Spleen (tissue), 11 donors: ENCODE measurements around the gene PCDHGC3. TPM values are rescaled to one million over a fixed set of nuclear protein-coding genes. Genes with fewer than 3 reads are reported as not detected.

Experiments
- DNase-seq: peaks from one replicate; pipeline ENCODE4 v3.0.0-alpha.2; 2020
- H3K27ac ChIP-seq, 8 donors: fragments of 200-600 bp; sonication (generic) in 7 of 8; 1 replicate in 4 of 8; 2 replicates in 4 of 8; pipeline versions ENCODE4 v1.5.0 to v1.8.0; 2016 to 2021; ENCODE audit warnings: inconsistent platforms in 4 of 8, mild to moderate bottlenecking in 4 of 8, moderate library complexity in 1 of 8
- H3K27me3 ChIP-seq, 7 donors: fragments of 200-600 bp; sonication (generic) in 6 of 7; replicated peaks in 1 of 7; 1 replicate in 4 of 7; 2 replicates in 3 of 7; pipeline versions ENCODE4 v1.5.0 to v1.8.0; 2016 to 2021; ENCODE audit warnings: inconsistent platforms in 3 of 7, mild to moderate bottlenecking in 1 of 7
- H3K36me3 ChIP-seq, 6 donors: fragments of 200-600 bp; sonication (generic) in 5 of 6; 1 replicate in 4 of 6; 2 replicates in 2 of 6; pipeline versions ENCODE4 v1.5.0 to v1.8.0; 2016 to 2021; ENCODE audit warnings: inconsistent platforms in 2 of 6
- H3K4me1 ChIP-seq, 6 donors: fragments of 200-600 bp; sonication (generic) in 5 of 6; 1 replicate in 3 of 6; 2 replicates in 3 of 6; pipeline versions ENCODE4 v1.5.0 to v1.8.0; 2016 to 2021; ENCODE audit warnings: inconsistent platforms in 3 of 6
- H3K4me3 ChIP-seq, 8 donors: fragments of 200-600 bp; sonication (generic) in 7 of 8; 1 replicate in 4 of 8; 2 replicates in 4 of 8; pipeline versions ENCODE4 v1.5.0 to v1.8.0; 2016 to 2021; ENCODE audit warnings: inconsistent platforms in 4 of 8, mild to moderate bottlenecking in 4 of 8, moderate library complexity in 2 of 8
- H3K9me3 ChIP-seq, 8 donors: fragments of 200-600 bp; sonication (generic) in 7 of 8; 1 replicate in 4 of 8; 2 replicates in 4 of 8; pipeline versions ENCODE4 v1.5.0 to v1.8.0; 2016 to 2021; ENCODE audit warnings: inconsistent platforms in 4 of 8
- CTCF ChIP-seq, 11 experiments: fragments of 200-600 bp in 7 of 11; fragments of 450-650 bp in 4 of 11; sonication (generic) in 4 of 11; IDR thresholded peaks in 8 of 11; conservative IDR thresholded peaks in 3 of 11; 1 replicate in 7 of 11; 2 replicates in 4 of 11; pipeline versions ENCODE4 v1.4.0 to v1.8.0; 2016 to 2021; ENCODE audit warnings: antibody characterized with exemption in 11 of 11, inconsistent platforms in 4 of 11, mild to moderate bottlenecking in 1 of 11
- POLR2A ChIP-seq, 3 donors: fragments of 450-650 bp; IDR thresholded peaks; one replicate each; pipeline ENCODE4 v1.5.1; 2017; ENCODE audit warnings: antibody characterized with exemption in 3 of 3, mild to moderate bottlenecking in 1 of 3
- POLR2AphosphoS5 ChIP-seq, 3 donors: sonication (generic); formaldehyde crosslinking; IDR thresholded peaks; one replicate each; pipeline ENCODE4 v1.5.1; 2017; ENCODE audit warnings: antibody characterized with exemption in 3 of 3
- WGBS, 5 donors: extraction: QIAGEN DNeasy Blood & Tissue Kit in 3 of 5; methylation state at CpG; one replicate each; pipeline versions ENCODE4 v1.1.5 to v1.1.7; 2013 to 2018; 5-methylcytosine and 5-hydroxymethylcytosine counted together
- intact Hi-C: fragments of 100-400 bp; cut with DNase I; formaldehyde crosslinking; loops from one replicate; pipeline ENCODE4 v1.15.0; 2023; ENCODE audit warnings: low total_unique reads
- polyA plus RNA-seq, 3 donors: library from polyadenylated mRNA; stranded (reverse); fragments of 200-250 nt; gene quantifications; one replicate each; pipeline ENCODE4 v1.2.1, GENCODE V29; 2013
- total RNA-seq, 7 donors: library from RNA; depleted of rRNA in 3 of 7; stranded (reverse); fragments of >200 nt in 3 of 7; fragmentation: NEBNext Ultra II Directional in 4 of 7; extraction: Animal tissue kit (Norgen Biotek cat#: 25700) in 4 of 7; gene quantifications; one replicate each; pipeline versions ENCODE4 v1.1.0 to v1.2.1, GENCODE V29; 2016 to 2021
- donor health status: healthy with polysubstance abuse.
- donor health status: DM: no; HTN: no; CAD: no; lungs with moderate emphysema.
- donor health status: DM: no; HTN: no; CAD: no.
- donor health status: Bipolar disorder and iron deficiency.
- donor health status: healthy.
- donor health status: DM: no; HTN: no; CAD: no.
- donor health status: DM: yes; HTN: yes; CAD: no.

Gene PCDHGC3
- total and polyA plus RNA-seq, 10 donors: 7.0 to 26.7 (median 19.2) TPM

GRCh38 chr5:141504216-141504615, 28.4 kb downstream of the PCDHGC3 start:
- Histone ChIP-seq H3K9me3 (no peaks in the 10 kb centered on the region), H3K36me3 (peaks cover 0 to 9% (median 0%) of the 10 kb centered on the region in 6 donors), H3K27me3 (no peaks in the 10 kb centered on the region), H3K4me1 (peaks cover 7 to 28% (median 25%) of the 10 kb centered on the region in 6 donors), H3K4me3 (no peak overlapping the region), H3K27ac (no peak overlapping the region)
- TF ChIP-seq POLR2A (IDR thresholded peaks at IDR 0.05) (no peak), POLR2AphosphoS5 (IDR thresholded peaks at IDR 0.05) (no peak), CTCF (IDR thresholded peaks at IDR 0.05 in 8 of 11, conservative IDR thresholded peaks at IDR 0.05 in 3 of 11) (no peak)
- WGBS, 5 donors: 81 to 93% (median 91%) methylated on average over 4 of the region's 4 CpGs
- DNase-seq: no peak
- intact Hi-C loops: no loop called here

- Histone ChIP-seq H3K9me3 (no peaks in the 10 kb centered on the region), H3K27me3 (no peaks in the 10 kb centered on the region), H3K27ac (peak overlapping the region in 5 of 8 donors; percentile 72 to 85 (median 81)), H3K4me1 (peaks cover 7 to 50% (median 33%) of the 10 kb centered on the region in 6 donors), H3K4me3 (no peak overlapping the region), H3K36me3 (peaks cover 0 to 15% (median 0%) of the 10 kb centered on the region in 6 donors)
- TF ChIP-seq POLR2A (IDR thresholded peaks at IDR 0.05) (no peak), POLR2AphosphoS5 (IDR thresholded peaks at IDR 0.05) (no peak), CTCF (IDR thresholded peaks at IDR 0.05 in 8 of 11, conservative IDR thresholded peaks at IDR 0.05 in 3 of 11) (no peak)
- DNase-seq: no peak
- whole genome bisulfite sequencing, 5 donors: 84 to 90% (median 86%) methylated on average over 8 of the region's 8 CpGs
- intact Hi-C loops: no loop called here
Observed at GRCh38 chr5:141506381-141507155, 30.8 kb downstream of the PCDHGC3 start.

- DNase-seq: no peak
- peaks cover 7 to 59% (median 39%) of the 10 kb centered on the region in 6 donors for H3K4me1 ChIP-seq
- 35 to 66% (median 53%) methylated on average over 11 of the region's 11 CpGs for WGBS, 5 donors
- TF ChIP-seq POLR2AphosphoS5 (IDR thresholded peaks at IDR 0.05): peak in 2 of 3 donors; percentile 24 to 50
- no peak for TF ChIP-seq CTCF (IDR thresholded peaks at IDR 0.05 in 8 of 11, conservative IDR thresholded peaks at IDR 0.05 in 3 of 11)
- no peak for TF ChIP-seq POLR2A (IDR thresholded peaks at IDR 0.05)
- peak overlapping the region; percentile 36 to 85 (median 73) for H3K27ac ChIP-seq
- peaks cover 0 to 18% (median 0%) of the 10 kb centered on the region in 6 donors for H3K36me3 ChIP-seq
- H3K4me3 ChIP-seq: no peak overlapping the region
- intact Hi-C loops: no loop called here
- H3K9me3 ChIP-seq: no peaks in the 10 kb centered on the region
- H3K27me3 ChIP-seq: no peaks in the 10 kb centered on the region
Observed at GRCh38 chr5:141507387-141508091, 31.8 kb downstream of the PCDHGC3 start.

- Histone ChIP-seq H3K27ac (peak overlapping the region; percentile 36 to 85 (median 73)), H3K9me3 (no peaks in the 10 kb centered on the region), H3K4me3 (peak overlapping the region in 4 of 8 donors; percentile 6 to 62 (median 10)), H3K4me1 (peaks cover 7 to 68% (median 47%) of the 10 kb centered on the region in 6 donors), H3K27me3 (no peaks in the 10 kb centered on the region), H3K36me3 (peaks cover 0 to 18% (median 0%) of the 10 kb centered on the region in 6 donors)
- TF ChIP-seq POLR2A (IDR thresholded peaks at IDR 0.05): no peak
- 29 to 61% (median 49%) methylated on average over 9 of the region's 9 CpGs for WGBS, 5 donors
- DNase-seq: no peak
- intact Hi-C loops: no loop called here
Observed at GRCh38 chr5:141508440-141508797, 32.7 kb downstream of the PCDHGC3 start.
